HG02798 (cell line): ENCODE results near the gene ZBTB47.
A peak's percentile ranks its signal among the peaks of the same experiment; 100 is the strongest.

Source experiments
- ATAC-seq: cut with Tn5 transposase; IDR thresholded peaks from one replicate; pipeline ENCODE4 v1.9.1; 2021; ENCODE audit warnings: mild to moderate bottlenecking; ENCODE audit not compliant: unreplicated experiment, poor library complexity

The ZBTB47 gene

DNA sequence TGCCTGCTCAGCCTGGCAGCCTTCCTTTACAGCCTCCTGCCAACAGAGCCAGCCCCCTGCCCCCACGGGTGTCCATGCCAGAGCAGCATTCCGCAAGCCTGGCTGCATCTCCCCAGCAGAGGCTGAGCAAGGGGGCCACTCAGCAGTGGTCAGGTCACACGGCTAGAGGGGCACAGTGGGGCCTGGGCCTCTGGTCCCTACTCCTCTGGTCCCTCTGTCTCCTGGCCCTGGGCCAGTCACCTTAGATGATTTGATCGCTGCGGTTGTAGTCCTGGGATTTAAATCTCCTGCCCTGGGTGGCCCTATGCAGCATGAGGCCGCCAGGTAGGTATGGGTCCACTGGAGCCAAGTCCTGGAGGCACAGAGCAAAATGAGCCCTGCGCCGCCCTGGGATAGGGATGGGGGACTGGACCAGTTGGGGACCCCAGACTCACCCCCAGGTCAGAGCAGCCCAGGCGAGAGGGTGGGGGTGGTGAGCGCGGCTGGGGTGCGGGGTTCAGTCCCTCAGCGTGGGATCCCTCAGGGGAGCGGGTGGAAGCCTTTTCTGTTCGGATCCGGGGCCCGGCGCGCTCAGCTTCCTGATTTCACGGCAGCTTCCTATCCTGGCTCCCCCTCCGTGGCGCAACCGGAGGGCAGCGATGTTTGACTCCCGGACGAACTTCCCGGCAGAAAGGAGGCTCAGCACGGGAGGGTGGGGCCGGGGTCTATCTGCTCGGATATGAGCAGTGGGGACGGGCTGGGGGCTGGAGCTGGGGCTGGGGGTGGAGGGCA lies at the start of gene ZBTB47:
Gene ZBTB47 (plus strand): TSS at position 138 of the 771 bp plus-strand sequence. CDS start 4,659 bp downstream, outside the sequence.
- ATAC-seq: no peak

DNA sequence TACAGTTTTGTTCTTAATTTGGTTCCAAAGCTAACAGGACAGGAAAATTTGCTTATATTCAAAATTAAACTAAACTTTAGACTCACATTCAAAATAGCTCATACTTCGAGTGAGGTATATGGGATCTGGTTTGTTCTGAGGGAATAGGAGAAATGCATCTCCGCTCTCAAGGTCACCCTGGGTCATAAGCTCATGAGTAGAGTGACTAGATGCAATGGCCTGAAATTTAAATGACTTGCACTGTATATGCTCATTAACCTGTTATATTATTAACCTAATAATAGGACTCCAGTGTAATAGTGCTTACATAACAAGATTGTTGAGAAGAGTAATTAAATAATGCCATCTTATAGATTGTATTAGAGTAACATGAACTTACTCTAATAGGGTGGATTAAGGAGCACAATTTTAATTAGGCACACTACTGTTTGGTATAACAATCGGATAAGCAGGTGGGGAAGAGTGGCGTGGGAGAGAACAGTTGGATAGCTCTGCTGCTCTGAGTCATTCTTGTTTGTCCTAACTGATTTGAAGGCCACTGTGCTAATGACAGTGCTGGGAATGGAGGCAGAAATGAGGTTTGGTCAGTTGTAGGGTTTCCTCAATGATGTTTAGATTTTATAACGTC lies 47.8 kb upstream of the ZBTB47 start:
- ATAC-seq: no peak

DNA sequence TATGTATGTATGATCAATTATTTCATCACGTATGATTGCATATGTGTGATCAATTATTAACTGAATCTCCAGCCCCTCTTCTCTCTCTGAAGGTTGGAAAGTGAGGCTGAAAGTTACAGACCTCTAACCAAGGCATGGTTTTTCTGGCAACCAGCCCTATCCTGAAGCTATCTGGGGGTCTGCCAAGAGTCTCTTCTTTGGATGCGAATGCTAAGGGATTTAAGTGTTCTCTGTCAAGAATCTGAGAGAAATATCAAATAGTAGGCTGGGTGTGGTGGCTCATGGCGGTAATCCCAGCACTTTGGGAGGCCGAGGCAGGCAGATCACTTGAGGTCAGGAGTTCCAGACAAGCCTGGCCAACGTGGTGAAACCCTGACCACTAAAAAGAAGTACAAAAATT lies 44.9 kb upstream of the ZBTB47 start:
- no peak for ATAC-seq

DNA sequence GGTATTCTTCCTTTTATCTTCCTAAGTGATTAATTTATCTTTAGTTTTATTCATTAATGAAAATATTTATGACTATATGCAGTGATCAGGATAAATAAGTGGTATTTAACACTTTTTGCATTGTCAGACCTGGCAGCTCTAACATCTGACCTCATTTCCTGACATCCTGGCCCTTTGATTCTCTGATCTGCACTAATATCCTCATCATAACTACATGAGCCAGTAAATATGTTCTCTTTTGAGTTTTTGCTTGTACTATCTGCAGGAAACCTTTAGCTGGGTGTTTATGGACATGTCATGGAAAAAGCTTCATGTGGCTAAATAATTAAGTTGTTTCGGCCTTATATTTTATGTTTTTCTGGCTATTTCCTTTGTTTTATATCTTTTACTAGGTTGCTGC lies 42.5 kb upstream of the ZBTB47 start:
- ATAC-seq: no peak

DNA sequence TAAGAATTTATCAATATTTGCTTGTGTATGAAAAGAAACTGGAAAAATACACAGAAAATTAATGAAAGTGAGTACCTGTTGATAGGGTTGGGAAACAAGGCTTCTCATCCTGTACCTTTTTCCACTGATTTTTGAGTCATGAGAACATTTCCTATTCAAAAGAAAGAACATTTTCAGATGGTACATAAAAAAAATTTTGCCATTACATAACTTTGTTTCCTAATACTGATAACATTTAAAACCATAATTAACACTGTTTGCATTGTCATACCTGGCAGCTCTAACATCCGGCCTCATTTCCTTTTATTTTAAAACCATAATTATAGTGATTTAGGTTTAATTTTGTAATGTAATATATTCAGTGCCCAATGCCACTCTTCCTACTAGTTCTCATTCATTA lies 41.3 kb upstream of the ZBTB47 start:
- ATAC-seq: no peak

DNA sequence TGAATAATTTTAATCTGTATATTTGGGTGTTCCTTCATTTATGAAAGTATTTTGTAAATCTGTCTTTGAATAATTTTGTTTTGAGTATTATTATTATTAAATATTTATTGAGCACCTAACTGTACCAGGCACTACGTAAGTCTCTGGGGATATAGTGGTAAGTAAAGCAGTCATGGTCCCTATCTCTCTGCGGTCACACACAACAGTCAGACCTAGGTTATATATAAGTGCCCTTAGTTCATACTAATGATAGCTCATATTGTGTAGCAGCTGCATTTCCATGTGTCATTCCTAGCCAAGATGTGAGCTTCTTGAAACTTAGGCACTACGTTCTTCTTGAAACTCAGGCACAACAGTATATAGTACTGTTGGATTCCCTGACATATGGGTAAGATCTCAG lies 40.6 kb upstream of the ZBTB47 start:
- ATAC-seq: peak; percentile 84

DNA sequence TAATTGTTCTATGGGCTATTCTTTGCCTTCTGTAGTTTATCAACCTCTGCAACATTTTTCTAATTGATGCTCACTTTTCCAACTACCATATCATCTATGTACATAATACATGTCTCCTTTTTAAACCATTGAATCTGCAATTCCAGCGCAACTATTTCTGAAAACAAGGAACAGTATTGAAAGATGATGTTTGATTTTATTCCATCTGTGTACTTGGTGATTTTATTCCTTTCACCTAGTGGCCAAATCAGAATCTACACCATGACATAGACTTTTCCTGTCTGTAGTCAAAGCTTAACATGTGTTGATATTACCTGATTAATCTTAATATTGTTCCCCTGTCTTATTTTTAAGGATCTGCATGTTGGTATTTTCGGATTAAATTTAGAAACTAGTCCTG lies 40.0 kb upstream of the ZBTB47 start:
- no peak for ATAC-seq

DNA sequence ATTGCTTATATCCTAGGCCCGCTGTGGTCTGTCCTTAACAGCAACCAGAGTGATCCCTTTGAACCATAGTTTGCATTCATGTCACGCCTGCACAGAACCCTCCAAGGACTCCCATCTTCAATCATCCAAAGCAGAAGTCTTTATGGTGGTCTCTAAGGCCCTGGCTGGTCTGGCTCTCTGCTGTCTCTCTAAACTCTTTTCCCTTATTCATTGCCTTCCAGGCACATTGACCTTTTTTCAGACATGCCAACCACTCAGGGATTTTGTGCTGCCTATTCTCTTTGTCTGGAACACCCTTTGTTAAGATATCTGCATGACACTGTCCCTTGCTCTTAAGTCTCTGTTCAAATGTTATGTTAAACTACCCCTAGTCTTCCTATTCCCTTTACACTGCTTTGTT lies 21.9 kb upstream of the ZBTB47 start:
- ATAC-seq: no peak

DNA sequence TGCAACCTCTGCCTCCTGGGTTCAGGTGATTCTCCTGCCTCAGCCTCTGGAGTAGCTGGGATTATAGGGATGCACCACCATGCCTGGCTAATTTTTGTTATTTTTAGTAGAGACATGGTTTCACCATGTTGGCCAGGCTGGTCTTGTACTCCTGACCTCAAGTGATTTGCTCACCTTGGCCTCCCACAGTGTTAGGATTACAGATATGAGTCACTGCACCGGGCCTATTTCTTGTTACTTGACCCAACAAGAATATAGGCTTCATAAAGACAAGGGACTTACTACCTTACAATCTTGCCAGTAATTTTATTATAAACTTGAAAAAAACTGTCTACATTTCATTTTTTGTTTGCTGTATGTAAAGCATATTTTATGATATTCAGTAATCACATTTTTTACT lies 21.4 kb upstream of the ZBTB47 start:
- ATAC-seq: no peak

DNA sequence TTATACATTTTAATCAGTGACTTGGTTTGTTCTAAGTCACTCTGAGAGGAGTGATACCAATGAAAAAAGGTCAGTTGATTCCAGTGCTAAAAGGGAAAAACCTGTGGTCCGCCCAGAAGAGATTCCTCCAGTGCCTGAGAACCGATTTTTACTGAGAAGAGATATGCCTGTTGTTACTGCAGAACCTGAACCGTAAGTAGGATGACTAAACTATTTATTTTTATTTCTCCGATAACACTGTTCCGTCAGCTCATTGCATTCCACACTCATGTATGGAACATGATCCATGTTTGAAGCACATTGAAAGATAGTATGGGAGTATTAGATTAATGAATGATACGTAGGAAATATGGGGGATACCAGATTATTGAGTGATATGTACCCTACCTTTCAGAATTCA lies 20.0 kb upstream of the ZBTB47 start:
- ATAC-seq: no peak

DNA sequence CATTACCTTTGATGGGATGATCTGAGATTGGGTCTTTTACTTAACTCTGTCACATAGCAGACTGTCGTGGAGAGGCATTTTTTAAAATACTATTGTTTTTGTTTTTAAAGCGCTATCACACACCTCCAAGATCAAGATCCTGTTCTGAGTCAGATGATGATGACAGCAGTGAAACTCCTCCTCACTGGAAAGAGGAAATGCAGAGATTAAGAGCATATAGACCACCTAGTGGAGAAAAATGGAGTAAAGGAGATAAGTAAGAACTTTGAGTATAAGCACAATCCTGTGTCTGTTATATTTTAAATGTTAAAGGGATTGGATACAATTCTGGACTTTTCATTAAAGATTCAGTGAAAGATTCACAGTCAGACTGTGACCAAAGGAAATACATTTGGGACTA lies 18.4 kb upstream of the ZBTB47 start:
- ATAC-seq: no peak

DNA sequence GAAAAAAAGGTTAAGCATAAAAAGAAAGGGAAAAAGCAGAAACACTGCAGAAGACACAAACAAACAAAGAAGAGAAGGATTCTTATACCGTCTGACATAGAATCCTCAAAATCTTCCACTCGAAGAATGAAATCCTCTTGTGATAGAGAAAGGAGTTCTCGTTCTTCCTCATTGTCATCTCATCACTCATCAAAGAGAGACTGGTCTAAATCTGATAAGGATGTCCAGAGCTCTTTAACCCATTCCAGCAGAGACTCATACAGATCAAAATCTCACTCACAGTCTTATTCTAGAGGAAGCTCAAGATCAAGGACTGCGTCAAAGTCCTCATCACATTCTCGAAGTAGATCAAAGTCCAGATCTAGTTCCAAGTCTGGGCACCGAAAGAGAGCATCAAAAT lies 16.5 kb upstream of the ZBTB47 start:
- no peak for ATAC-seq

DNA sequence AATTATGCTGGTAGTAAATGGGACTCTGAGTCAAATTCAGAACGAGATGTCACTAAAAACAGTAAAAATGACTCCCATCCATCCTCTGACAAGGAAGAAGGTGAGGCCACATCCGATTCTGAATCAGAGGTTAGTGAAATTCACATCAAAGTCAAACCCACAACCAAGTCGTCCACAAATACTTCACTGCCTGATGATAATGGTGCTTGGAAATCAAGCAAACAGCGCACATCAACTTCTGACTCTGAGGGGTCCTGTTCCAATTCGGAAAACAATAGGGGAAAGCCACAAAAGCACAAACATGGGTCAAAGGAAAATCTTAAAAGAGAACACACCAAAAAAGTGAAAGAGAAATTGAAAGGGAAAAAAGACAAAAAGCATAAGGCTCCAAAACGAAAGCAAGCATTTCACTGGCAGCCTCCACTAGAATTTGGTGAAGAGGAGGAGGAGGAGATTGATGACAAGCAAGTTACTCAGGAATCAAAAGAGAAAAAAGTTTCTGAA lies 15.1 kb upstream of the ZBTB47 start:
- peak; percentile 58 for ATAC-seq

DNA sequence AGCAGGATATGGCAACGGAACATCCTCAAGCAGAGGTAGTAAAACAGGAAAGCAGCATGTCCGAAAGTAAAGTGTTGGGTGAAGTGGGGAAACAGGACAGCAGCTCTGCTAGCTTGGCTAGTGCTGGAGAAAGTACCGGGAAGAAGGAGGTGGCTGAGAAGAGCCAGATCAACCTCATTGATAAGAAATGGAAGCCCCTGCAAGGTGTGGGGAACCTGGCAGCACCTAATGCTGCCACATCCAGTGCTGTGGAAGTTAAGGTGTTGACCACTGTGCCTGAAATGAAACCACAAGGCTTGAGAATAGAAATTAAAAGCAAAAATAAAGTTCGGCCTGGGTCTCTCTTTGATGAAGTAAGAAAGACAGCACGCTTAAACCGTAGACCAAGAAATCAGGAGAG lies 14.3 kb upstream of the ZBTB47 start:
- ATAC-seq: no peak

DNA sequence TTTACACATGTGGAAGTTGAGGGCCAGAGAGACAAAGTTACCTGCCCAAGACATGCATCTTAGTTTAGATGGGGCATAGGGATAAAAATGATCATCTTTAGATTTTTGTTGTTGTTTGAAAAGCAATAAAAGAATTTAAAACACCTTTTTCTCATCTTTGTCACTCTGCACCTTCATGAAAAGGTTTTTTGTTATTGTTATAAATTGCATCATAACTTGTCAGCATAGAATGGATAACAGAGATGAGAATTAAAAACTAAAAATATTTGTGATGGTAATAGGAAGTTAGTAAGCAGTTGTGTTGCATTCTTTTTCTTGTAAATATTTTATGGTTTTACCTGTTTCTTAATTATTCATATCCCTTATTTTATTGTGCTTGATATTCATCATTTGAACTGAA lies 13.4 kb upstream of the ZBTB47 start:
- no peak for ATAC-seq

DNA sequence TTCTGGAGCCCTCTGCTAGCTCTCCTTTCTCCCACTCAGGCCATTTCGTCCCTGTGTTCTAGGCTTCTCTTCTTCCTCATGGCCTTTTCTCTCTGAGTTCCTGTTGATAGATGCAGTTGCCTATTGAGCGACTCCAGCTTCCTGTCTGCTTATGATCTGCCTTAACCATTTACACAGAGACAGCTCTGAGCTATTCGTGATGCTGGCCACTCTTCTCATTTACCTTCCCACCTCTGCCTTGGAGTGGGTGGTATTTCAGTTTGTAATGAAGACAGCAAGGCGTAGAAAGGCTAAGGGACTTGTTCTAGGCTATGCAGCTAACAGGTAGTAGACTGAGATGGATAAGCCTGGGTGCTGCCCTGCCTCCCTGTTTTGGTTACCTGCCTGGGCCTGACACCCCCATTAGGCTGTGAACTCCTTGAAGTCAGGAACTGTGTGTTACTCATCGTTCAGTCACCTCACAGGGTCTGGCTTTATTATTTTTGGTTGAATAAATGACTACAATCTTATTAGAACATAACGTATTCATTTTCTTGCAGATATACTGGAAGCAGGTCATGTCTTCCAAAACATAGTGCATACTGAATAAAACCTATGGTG lies 12.6 kb upstream of the ZBTB47 start:
- ATAC-seq: no peak

DNA sequence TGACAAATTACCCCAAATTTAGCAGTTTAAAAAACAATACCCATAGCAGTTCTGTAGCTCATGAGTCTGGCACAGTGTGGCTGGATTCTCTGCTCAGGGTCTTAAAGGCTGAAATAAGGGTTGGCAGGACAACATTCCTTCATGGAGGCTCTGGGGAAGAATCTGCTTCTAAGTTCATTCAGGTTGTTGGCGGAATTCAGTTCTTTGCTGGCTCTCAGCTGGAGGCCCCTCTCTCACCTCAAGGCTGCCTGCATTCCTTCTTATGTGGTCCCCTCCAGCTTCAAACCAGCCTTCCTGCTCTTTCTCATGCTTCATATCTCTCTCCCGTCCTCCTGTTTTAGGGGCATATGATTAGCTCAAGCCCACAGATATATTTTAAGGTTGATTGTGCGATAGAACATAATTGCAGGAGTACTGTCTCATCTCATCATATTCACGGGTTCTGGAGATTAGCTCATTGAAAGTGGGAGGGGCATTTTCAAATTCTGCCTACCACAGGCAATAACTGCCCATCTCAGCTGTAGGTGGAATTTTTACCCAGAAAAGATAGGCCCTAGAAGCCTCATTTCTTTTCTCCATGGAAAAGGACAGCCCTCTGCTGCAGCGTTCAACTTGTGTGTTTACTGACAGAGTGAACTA lies 5.6 kb upstream of the ZBTB47 start:
- no peak for ATAC-seq

DNA sequence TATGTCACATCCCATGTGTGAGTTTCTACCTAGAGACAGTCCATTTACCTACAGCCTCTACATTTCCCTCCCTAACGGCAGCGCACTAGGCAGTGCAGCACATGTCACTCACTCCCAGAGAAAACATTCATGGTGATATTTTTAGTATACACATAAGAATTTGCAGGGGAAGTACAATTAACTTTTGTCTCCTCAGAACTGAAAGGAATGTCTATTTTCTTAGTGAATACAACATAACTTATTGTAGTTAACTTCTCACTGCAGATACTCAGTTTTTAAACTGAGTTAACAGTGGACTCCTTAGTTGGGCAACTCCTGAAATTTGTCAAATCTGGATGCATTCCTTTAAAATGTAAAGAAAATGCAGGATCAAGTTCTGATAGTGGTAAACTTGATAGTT lies 4.5 kb upstream of the ZBTB47 start:
- no peak for ATAC-seq

DNA sequence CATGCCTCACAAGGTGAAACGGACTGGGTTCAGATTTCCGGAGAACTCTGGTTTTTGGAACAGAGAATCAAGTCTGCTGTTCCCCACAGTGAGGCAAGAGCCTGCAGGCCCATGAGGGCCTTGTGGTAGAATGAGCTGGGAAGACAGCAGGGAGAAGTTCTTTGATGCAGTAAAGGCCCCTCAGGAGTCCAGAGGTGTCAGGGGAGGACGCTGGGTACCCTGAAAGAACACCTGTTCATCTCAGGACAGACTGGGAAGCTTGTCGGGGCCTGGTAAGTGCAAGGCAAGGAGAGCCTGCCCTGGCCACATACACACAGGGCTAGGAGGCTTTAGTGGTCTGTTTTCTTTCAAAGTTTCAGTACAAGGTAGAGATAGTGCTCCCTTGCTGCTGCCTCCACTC lies 3.7 kb upstream of the ZBTB47 start:
- ATAC-seq: no peak

DNA sequence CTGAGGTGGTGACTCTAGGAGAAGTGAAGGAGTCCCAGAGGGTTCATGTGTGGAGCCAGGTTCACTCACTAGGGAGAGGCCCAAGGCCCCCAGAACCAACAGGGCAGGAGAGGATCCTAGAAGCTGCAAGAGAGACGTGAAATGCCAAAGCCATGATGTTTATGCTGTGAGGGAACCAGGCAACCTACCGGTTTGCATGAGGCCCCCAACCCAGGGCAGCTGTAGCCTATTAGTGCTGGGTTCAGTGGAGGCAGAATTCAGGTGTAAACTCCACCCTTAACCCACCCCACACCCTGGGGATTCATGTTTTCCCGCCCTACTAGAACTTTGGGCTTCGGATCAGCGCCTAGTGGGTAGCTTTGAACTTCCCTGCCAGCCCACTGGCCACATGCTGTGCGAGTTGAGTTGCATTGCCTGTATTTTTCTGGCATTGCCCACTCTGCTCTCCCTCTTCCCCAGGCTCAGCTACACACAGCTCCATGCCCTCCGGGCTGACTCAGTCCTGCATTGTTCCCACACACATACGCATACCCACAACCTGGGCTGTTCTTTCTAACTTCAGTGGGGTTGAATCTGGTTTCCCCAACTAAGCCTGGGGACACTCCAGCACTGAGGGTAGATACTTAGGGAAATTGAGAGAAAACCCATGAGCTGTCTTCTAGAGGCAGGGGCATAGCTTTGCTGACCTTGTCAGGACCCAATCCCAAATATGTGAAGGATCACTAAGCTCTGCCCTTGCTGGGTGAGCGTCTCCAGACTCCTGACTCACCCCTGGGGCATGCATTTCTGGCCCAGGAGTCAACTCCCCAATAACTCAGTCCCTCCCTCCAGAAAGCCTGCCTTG lies 2.0 kb upstream of the ZBTB47 start:
- ATAC-seq: no peak
